Cerebellar nuclear complex (tissue), 1 donor: ENCODE data around the gene SLC22A15.

ENCODE experiments used
- DNase-seq, 2 experiments: peaks; one replicate each; lab custom pipeline; 2025; lab: John Stamatoyannopoulos, UW

Gene SLC22A15

DNA sequence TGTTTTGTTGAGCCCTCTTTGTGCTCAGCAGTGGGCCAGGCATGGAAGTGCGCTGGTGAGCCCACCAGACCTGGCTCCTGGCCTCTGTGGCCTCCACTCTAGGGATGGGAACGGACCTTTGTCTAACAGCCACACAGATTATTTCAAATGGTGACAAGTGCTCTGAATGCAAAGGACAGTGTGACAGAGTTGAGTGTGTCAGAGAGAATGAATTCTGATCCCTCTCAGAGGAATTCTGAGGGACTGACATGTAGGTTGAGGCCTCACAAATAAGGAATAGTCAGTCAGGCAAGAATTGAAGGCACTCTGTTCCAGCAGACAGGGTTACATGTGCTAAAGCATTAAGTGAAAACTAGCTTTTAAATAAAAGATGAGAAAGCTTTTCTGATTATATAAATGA is 123.6 kb downstream of the SLC22A15 start:
- DNase-seq = no peak

DNA sequence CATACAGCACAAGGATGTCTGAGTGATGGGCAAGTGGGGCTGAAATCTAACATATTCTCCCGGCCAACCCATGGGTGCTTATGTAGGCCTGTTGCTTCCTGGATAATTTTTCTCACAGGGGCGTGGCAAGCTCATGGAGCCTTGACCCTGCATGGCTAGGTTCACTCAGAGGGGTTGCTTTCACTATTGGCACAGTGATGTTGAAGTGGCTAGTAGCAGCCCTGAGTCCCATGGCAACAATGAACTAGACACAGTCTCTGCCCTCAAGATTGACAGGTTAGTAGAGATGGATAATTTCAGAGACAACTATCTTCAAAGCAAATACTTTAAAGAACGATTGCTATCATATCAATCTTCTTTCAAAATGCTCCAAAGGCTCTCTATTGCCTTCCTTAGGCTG is 128.4 kb downstream of the SLC22A15 start:
- no peak for DNase-seq

DNA sequence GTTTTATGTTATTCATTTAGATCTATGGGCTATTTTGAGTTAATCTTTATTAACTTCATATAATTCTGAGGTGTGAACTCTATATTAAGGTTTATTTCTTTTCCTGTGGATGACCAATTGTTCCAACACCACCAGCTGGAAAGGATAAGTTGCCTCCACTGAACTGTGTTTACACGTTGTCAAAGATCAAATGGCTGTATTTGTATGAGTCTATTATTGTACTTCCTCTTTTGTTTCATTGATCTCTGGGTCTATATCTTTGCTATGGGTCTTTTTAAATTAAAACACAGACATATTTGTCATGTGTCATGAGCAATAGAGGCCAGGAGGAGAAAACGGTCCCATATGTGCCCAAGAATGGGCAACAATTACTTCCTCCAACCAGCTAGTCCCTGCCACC is 129.7 kb downstream of the SLC22A15 start:
- DNase-seq = no peak

DNA sequence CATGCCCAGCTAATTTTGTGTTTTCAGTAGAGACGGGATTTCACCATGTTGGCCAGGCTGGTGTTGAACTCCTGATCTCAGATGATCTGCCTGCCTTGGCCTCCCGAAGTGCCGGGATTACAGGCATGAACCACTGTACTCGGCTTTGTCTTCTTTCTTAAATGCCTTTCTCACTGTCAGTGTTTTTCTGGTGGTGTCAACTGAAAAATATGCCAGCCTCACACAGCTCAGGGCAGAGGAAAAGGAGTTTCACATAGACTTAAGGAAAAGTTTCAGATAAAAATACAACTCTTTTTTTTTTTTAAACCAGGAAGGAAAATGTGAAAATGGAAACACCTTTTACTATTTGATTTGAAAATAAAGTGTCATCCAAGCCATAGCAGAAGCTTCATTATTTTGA is 130.3 kb downstream of the SLC22A15 start:
- no peak for DNase-seq

DNA sequence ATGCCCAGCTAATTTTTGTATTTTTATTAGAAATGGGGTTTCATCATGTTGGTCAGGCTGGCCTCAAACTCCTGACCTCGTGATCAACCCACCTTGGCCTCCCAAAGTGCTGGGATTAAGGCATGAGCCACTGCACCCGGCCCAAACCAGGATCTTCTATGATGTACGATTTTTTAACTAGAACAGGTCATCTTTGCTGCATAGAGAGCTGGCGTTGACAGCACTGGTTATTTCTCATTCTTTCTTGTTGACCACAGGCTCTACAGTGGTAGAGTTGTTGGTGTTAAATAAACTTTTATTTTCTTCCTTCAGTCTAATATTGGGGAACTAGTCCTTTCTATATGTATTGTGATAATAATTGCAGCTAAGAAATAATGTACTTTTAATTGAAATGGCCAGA is 131.1 kb downstream of the SLC22A15 start:
- no peak for DNase-seq

DNA sequence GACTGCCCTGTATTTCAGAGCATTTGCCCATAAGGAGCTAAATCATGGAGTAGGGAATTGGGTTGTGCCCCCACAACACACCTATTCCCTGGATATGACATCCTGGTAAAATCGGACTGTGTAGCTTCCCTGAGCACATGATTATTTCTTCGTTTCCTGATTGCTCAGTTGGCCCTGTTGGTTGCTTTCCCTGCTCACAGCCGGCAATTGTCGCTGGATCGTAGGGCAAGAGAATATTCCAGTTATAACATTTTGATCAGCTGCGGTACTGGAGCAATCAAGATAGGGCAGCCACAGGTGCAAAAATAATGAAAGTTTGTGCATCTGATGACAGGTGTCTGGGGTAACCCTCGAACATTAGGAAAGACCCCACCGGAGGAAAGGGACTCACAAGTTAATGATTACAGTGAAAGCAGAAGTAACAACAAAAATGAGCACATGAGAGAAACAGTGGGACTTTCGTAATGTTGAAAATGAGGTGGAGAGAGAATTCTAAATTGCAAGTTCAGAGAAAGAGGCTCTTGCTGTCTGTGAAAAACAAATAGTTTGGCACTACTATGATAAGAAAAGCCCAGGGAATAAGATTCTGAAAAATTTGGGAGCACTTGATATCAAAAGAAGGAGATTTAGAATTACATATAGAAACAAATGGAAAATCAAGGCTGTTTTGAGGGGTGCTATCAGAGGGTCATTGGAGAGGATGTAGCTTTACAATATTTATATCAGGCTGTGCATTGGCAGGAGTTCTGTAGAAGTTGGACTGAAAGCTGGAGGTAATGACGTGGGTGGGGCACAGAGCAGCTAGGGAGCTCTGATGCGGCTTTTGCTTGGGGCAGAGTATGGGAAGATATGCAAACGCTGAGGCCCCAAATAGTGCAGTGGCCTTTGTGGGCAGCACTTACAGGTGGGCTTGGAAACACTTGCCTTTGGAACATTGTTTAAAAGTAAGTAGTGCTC is 134.5 kb downstream of the SLC22A15 start, which contains the start of gene MAB21L3:
TSS of gene MAB21L3 (plus strand) at position 833 of the 957 bp plus-strand sequence. CDS start 1,217 bp downstream, outside the sequence.
- no peak for DNase-seq

DNA sequence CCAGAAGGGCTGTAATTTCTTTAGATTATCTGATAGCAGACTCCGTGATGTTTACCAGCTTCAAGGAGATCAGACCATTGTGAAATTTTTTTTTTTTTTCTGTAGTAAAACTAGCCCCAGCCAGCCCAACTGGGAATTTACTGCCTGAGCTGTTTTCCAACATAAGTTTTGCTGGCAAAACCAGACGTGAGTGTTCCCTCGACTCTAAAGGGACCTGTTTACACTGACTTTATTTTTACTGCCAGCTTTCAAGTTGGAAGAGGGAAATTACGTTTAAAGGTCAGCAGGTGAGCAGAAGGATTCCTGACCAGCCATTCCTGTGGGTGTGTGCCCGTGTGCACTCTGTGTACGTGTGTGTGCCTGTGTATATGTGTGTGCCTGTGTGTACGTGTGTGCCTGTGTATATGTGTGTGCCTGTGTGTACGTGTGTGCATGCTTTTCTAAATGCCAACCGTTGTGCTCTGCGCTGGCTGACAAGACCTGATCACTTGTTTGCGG is 135.3 kb downstream of the SLC22A15 start:
- no peak for DNase-seq

DNA sequence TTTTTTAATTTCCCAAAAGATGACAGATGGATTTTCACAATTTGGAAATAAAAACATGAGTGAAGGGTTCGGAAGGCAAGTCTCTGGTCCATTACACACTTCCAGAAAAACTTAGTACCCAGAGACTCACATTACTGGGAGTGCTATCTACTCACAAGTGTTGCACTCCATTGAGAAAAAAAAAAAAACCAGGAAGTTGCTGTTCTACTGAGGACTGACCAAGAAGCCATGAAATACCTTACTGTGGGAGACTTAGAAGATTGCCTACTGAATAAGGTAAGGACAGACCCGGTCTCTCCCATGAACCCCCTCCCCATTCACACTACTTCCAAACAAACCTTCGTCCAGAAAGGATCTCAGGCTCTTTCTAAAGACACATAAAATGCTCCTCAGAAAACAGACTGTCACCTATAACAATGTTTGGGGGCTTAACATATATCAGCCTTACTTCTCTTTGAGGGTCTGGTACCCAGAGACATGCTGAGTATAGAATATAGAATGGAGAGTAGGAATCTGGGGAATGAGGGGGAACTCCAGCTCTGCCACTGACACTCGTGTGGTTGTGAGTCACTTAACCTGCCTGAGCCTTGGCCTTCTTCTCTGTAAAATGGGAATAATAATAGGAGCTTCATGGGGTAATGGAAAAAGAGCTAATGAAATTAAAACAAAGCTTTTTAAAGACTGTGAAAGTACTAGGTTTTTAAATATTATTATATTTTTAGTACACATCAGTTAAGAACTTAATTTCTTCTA is 136.3 kb downstream of the SLC22A15 start:
- DNase-seq = no peak

DNA sequence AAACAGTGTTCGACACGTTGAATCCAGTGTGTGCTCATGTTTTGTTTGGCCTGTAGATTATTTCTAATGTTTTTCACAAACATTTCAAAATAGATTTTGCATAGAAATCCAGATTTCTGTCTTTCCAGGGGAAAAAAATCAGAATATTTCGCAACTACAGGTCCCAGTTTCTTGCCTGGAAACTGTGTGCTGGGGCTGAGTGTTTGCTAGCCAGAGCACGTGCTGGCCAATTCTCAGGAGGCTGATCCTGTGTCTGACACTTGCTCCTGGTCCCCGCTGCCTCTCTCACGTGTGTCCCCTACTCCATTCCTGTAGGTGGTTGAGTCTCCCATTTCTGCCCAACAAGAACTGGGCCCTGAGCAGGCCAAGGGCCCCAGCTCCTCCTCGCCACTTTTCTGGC is 137.3 kb downstream of the SLC22A15 start:
- DNase-seq = no peak

DNA sequence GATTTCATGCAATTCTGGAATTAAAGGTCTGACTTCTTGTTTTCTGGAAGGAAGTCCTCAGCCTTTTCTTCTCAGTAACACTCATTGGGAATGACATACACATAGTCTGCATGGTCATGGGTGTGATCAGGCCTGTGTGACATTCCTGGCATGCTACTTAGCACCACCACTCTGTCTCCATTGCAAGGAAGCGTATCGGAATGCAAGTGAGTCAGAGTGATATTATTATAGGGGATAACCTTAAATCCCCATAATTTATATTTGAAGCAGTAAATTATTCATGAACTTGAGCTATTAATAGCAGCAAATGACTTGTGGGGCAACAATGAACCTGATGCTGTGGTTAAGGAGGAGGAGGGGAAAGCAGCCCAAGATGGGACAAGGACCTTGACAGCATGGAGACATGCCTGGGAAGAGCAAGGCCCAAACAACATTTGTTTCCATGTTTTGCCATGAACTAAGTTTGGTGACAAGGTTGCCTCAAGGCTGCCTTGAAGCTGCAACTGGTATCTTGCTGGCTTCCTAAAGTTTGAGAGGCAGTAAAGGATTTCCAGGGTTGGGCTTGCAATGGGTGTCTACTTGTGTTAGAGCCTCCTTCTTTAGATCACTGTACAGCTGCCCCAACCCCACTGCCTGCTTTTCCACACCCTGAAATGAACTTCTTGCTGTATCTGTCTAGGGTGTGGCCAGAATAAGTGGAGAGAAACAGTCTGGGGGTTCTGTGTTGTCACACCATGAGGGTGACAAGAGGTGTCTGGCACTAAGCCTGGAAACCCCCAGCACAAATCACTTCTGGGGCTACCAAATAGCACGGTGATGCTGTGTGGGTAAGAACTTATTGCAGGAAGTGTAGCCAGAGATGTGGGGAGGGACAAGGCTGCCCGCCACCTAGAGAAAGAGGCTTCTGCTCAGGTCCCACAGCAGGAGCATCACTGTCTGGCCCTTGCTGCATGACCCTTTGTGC is 139.4 kb downstream of the SLC22A15 start:
- no peak for DNase-seq

DNA sequence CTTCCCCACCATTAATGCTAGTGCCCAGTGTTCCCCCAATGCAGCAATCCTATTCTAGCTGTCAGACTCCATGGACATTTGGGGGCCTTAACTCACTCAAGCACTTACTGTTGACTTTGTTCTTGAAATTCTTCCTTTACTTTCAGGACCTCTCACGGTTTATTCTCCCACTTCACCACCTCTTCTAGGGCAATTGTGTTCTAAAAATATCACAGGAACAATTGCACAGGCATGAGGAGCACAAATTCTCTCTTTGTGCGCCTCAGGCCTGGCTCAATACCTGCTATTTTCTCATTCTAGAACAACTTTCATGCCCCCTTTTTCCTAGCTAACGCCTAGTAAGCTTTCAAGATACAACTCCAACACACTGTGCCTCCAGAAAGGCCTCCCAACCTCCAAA is 142.2 kb downstream of the SLC22A15 start:
- DNase-seq = no peak
